SK-N-SH treated with all-trans-retinoic acid at 6 μM for 48 hours (cell line): Measurements from ENCODE around the gene GCM1.

ENCODE experiments used
- ATAC-seq: fragments of 200-7000 bp; cut with Tn5 transposase; 3 replicates; pipeline ENCODE4 v1.9.1; 2020; ENCODE audit warnings: mild to moderate bottlenecking, moderate library complexity
- ARNTL ChIP-seq: fragments of 450-650 bp; formaldehyde crosslinking; IDR thresholded peaks from 2 replicates; pipeline ENCODE4 v1.5.0; 2020; ENCODE audit warnings: low read depth, mild to moderate bottlenecking, moderate library complexity, borderline replicate concordance
- BACH2 ChIP-seq: fragments of 250-450 bp; sonication (Bioruptor Pico); IDR thresholded peaks from 2 replicates; pipeline ENCODE4 v1.9.0; 2021; ENCODE audit warnings: mild to moderate bottlenecking, borderline replicate concordance
- CSDC2 ChIP-seq: fragments of 250-450 bp; sonication (Bioruptor Pico); IDR thresholded peaks from 2 replicates; pipeline ENCODE4 v1.5.0; 2020; ENCODE audit warnings: mild to moderate bottlenecking, moderate library complexity
- ESRRG ChIP-seq: fragments of 250-450 bp; sonication (Bioruptor Pico); IDR thresholded peaks from 2 replicates; pipeline ENCODE4 v1.6.1; 2021; ENCODE audit warnings: mild to moderate bottlenecking
- GLIS3 ChIP-seq: fragments of 250-450 bp; sonication (Bioruptor Pico); IDR thresholded peaks from 2 replicates; pipeline ENCODE4 v1.5.0; 2020; ENCODE audit warnings: mild to moderate bottlenecking, moderate library complexity
- OSR1 ChIP-seq: fragments of 250-450 bp; sonication (Bioruptor Pico); IDR thresholded peaks from 2 replicates; pipeline ENCODE4 v1.8.0; 2022; ENCODE audit warnings: moderate library complexity, mild to moderate bottlenecking, inconsistent platforms
- PPARA ChIP-seq: fragments of 250-450 bp; sonication (Bioruptor Pico); IDR thresholded peaks from 2 replicates; pipeline ENCODE4 v1.5.0; 2020; ENCODE audit warnings: mild to moderate bottlenecking, borderline replicate concordance
- RARB ChIP-seq: fragments of 250-450 bp; sonication (Bioruptor Pico); IDR thresholded peaks from 2 replicates; pipeline ENCODE4 v1.8.0; 2021; ENCODE audit warnings: mild to moderate bottlenecking, moderate library complexity
- TCF4 ChIP-seq: fragments of 250-450 bp; sonication (Bioruptor Pico); IDR thresholded peaks from 2 replicates; pipeline ENCODE4 v1.8.0; 2021; ENCODE audit warnings: mild to moderate bottlenecking, moderate library complexity, borderline replicate concordance
- ZC3H10 ChIP-seq: fragments of 250-450 bp; sonication (Bioruptor Pico); IDR thresholded peaks from 2 replicates; pipeline ENCODE4 v1.5.1; 2021; ENCODE audit warnings: mild to moderate bottlenecking, moderate library complexity
- ZFP3 ChIP-seq: fragments of 250-450 bp; sonication (Bioruptor Pico); IDR thresholded peaks from 2 replicates; pipeline ENCODE4 v1.5.0; 2020; ENCODE audit warnings: mild to moderate bottlenecking, moderate library complexity
- ZFP30 ChIP-seq: fragments of 450-650 bp; formaldehyde crosslinking; IDR thresholded peaks from 2 replicates; pipeline ENCODE4 v1.5.0; 2022; ENCODE audit warnings: mild to moderate bottlenecking, moderate library complexity
- ZNF565 ChIP-seq: fragments of 450-650 bp; formaldehyde crosslinking; conservative IDR thresholded peaks from 2 replicates; pipeline ENCODE4 v1.5.0; 2020; ENCODE audit warnings: low read depth, mild to moderate bottlenecking, moderate library complexity
- ZNF8 ChIP-seq: fragments of 450-650 bp; formaldehyde crosslinking; IDR thresholded peaks from 2 replicates; pipeline ENCODE4 v1.5.0; 2020; ENCODE audit warnings: mild to moderate bottlenecking, moderate library complexity
- TF ChIP-seq, protein P1 (sequence below): fragments of 250-450 bp; sonication (Bioruptor Pico); IDR thresholded peaks from 2 replicates; pipeline ENCODE4 v1.5.1; 2020; ENCODE audit warnings: low read depth, mild to moderate bottlenecking, moderate library complexity
- TF ChIP-seq, protein P2 (sequence below): fragments of 250-450 bp; sonication (Bioruptor Pico); IDR thresholded peaks from 2 replicates; pipeline ENCODE4 v1.5.1; 2021; ENCODE audit warnings: mild to moderate bottlenecking, moderate library complexity
- TF ChIP-seq, protein P3 (sequence below): fragments of 250-450 bp; sonication (Bioruptor Pico); IDR thresholded peaks from 2 replicates; pipeline ENCODE4 v1.5.0; 2020; ENCODE audit warnings: mild to moderate bottlenecking, moderate library complexity
- TF ChIP-seq, protein P4 (sequence below): fragments of 250-450 bp; sonication (Bioruptor Pico); IDR thresholded peaks from 2 replicates; pipeline ENCODE4 v1.8.0; 2020; ENCODE audit warnings: mild to moderate bottlenecking, moderate library complexity, borderline replicate concordance
- TF ChIP-seq, protein P5 (sequence below): fragments of 250-450 bp; sonication (Bioruptor Pico); IDR thresholded peaks from 2 replicates; pipeline ENCODE4 v1.8.0; 2021; ENCODE audit warnings: low read depth, mild to moderate bottlenecking, moderate library complexity, borderline replicate concordance

Gene GCM1, protein sequence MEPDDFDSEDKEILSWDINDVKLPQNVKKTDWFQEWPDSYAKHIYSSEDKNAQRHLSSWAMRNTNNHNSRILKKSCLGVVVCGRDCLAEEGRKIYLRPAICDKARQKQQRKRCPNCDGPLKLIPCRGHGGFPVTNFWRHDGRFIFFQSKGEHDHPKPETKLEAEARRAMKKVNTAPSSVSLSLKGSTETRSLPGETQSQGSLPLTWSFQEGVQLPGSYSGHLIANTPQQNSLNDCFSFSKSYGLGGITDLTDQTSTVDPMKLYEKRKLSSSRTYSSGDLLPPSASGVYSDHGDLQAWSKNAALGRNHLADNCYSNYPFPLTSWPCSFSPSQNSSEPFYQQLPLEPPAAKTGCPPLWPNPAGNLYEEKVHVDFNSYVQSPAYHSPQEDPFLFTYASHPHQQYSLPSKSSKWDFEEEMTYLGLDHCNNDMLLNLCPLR

DNA sequence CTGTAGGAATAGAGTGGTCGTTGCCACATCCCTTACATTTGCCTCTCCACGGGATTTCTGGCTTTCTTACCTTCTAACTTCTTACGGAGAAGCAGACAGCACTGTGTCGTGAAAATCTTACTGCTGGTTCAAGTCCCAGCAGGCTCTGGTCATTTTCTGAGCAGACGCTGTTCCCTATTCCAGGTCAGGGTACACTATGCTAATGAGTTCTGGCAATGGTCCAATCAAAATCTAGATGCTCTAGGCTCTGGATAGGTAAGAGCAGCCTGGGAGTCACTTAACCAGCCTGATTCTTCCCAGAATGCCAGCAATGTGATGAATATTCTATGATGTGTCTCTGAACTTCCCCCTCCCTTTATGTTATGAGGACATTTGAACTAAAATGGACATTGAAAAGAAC lies at the start of gene GCM1:
GCM1 (minus strand) TSS at position 158 of the 400 bp plus-strand sequence. CDS start 3,209 bp downstream, outside the sequence.
- TF ChIP-seq GLIS3 (CRISPR knock-in tag) (no peak), ZC3H10 (CRISPR knock-in tag) (no peak), OSR1 (CRISPR knock-in tag) (no peak), ZFP3 (CRISPR knock-in tag) (no peak), ZFP30 (no peak), BACH2 (no peak), TCF4 (CRISPR knock-in tag) (no peak), ZNF8 (no peak), RARB (no peak), ZNF565 (CRISPR knock-in tag) (no peak), ESRRG (CRISPR knock-in tag) (no peak), PPARA (CRISPR knock-in tag) (no peak), ARNTL (no peak)
- TF ChIP-seq, protein P1, sequence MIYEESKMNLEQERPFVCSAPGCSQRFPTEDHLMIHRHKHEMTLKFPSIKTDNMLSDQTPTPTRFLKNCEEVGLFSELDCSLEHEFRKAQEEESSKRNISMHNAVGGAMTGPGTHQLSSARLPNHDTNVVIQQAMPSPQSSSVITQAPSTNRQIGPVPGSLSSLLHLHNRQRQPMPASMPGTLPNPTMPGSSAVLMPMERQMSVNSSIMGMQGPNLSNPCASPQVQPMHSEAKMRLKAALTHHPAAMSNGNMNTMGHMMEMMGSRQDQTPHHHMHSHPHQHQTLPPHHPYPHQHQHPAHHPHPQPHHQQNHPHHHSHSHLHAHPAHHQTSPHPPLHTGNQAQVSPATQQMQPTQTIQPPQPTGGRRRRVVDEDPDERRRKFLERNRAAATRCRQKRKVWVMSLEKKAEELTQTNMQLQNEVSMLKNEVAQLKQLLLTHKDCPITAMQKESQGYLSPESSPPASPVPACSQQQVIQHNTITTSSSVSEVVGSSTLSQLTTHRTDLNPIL: no peak
- TF ChIP-seq, protein P2, sequence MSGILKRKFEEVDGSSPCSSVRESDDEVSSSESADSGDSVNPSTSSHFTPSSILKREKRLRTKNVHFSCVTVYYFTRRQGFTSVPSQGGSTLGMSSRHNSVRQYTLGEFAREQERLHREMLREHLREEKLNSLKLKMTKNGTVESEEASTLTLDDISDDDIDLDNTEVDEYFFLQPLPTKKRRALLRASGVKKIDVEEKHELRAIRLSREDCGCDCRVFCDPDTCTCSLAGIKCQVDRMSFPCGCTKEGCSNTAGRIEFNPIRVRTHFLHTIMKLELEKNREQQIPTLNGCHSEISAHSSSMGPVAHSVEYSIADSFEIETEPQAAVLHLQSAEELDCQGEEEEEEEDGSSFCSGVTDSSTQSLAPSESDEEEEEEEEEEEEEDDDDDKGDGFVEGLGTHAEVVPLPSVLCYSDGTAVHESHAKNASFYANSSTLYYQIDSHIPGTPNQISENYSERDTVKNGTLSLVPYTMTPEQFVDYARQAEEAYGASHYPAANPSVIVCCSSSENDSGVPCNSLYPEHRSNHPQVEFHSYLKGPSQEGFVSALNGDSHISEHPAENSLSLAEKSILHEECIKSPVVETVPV (CRISPR knock-in tag): no peak
- TF ChIP-seq, protein P3, sequence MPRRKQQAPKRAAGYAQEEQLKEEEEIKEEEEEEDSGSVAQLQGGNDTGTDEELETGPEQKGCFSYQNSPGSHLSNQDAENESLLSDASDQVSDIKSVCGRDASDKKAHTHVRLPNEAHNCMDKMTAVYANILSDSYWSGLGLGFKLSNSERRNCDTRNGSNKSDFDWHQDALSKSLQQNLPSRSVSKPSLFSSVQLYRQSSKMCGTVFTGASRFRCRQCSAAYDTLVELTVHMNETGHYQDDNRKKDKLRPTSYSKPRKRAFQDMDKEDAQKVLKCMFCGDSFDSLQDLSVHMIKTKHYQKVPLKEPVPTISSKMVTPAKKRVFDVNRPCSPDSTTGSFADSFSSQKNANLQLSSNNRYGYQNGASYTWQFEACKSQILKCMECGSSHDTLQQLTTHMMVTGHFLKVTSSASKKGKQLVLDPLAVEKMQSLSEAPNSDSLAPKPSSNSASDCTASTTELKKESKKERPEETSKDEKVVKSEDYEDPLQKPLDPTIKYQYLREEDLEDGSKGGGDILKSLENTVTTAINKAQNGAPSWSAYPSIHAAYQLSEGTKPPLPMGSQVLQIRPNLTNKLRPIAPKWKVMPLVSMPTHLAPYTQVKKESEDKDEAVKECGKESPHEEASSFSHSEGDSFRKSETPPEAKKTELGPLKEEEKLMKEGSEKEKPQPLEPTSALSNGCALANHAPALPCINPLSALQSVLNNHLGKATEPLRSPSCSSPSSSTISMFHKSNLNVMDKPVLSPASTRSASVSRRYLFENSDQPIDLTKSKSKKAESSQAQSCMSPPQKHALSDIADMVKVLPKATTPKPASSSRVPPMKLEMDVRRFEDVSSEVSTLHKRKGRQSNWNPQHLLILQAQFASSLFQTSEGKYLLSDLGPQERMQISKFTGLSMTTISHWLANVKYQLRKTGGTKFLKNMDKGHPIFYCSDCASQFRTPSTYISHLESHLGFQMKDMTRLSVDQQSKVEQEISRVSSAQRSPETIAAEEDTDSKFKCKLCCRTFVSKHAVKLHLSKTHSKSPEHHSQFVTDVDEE (CRISPR knock-in tag): no peak

DNA sequence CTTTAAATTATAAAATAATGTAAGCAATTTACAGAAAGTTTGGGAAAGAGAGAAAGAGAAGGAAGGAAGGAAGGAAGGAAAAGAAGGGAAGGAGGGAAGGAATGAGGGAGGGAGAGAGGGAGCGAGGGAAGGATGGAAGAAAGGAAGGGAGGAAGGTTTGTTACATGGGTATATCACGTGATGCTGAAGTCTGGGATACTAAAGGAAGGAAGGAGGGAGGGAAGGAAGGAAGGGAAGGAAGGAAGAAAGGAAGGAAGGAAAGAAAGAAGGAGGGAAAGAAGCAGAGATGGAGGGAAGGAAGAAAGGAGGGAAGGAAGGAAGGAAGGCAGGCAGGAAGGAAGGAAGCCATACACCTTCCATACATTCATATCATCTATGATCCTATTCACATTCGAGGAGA lies 48.9 kb upstream of the GCM1 start:
- ATAC-seq: no peak
- TF ChIP-seq, protein P4, sequence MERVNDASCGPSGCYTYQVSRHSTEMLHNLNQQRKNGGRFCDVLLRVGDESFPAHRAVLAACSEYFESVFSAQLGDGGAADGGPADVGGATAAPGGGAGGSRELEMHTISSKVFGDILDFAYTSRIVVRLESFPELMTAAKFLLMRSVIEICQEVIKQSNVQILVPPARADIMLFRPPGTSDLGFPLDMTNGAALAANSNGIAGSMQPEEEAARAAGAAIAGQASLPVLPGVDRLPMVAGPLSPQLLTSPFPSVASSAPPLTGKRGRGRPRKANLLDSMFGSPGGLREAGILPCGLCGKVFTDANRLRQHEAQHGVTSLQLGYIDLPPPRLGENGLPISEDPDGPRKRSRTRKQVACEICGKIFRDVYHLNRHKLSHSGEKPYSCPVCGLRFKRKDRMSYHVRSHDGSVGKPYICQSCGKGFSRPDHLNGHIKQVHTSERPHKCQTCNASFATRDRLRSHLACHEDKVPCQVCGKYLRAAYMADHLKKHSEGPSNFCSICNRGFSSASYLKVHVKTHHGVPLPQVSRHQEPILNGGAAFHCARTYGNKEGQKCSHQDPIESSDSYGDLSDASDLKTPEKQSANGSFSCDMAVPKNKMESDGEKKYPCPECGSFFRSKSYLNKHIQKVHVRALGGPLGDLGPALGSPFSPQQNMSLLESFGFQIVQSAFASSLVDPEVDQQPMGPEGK (CRISPR knock-in tag): no peak
- TF ChIP-seq TCF4 (CRISPR knock-in tag) (no peak), ESRRG (CRISPR knock-in tag) (no peak), GLIS3 (CRISPR knock-in tag) (no peak), RARB (no peak), ZFP30 (no peak), ZNF565 (CRISPR knock-in tag) (no peak), OSR1 (CRISPR knock-in tag) (no peak), CSDC2 (CRISPR knock-in tag) (no peak), ARNTL (no peak)
- TF ChIP-seq, protein P1: no peak
- TF ChIP-seq, protein P3 (CRISPR knock-in tag): no peak
- TF ChIP-seq, protein P5, sequence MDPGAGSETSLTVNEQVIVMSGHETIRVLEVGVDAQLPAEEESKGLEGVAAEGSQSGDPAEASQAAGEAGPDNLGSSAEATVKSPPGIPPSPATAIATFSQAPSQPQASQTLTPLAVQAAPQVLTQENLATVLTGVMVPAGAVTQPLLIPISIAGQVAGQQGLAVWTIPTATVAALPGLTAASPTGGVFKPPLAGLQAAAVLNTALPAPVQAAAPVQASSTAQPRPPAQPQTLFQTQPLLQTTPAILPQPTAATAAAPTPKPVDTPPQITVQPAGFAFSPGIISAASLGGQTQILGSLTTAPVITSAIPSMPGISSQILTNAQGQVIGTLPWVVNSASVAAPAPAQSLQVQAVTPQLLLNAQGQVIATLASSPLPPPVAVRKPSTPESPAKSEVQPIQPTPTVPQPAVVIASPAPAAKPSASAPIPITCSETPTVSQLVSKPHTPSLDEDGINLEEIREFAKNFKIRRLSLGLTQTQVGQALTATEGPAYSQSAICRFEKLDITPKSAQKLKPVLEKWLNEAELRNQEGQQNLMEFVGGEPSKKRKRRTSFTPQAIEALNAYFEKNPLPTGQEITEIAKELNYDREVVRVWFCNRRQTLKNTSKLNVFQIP (CRISPR knock-in tag): no peak

More for the DNA sequence above, at the start of gene GCM1:
- ATAC-seq: no peak
